ENCODE measurements around the gene MS4A4A.

Gene MS4A4A

GRCh38 chr11:60280412-60280811, at the start of gene MS4A4A:
Gene MS4A4A (plus strand): TSS chr11:60280666. CDS start chr11:60280676, 10 bp downstream.
- H3K4me3 ChIP-seq (ENCODE audit: severe bottlenecking): no peak within 1 kb of the TSS
- H3K27me3 ChIP-seq (ENCODE audit: insufficient read depth, poor library complexity, severe bottlenecking): no peaks in the 10 kb centered on the region
- H3K9me3 ChIP-seq (ENCODE audit: severe bottlenecking): no peaks in the 10 kb centered on the region
- DNase-seq (ENCODE audit: low spot score) (no peak), ATAC-seq (ENCODE audit: low read depth) (no peak)
- no peaks in the 10 kb centered on the region for H3K36me3 ChIP-seq (ENCODE audit: low read depth)
- no peak within 1 kb of the TSS for H3K27ac ChIP-seq (ENCODE audit: poor library complexity, severe bottlenecking)
- no peak for TF ChIP-seq CTCF (IDR thresholded peaks at IDR 0.05; ENCODE audit: poor library complexity, severe bottlenecking)
- no peaks in the 10 kb centered on the region for H3K4me1 ChIP-seq (ENCODE audit: insufficient read depth, poor library complexity, severe bottlenecking)

DNA sequence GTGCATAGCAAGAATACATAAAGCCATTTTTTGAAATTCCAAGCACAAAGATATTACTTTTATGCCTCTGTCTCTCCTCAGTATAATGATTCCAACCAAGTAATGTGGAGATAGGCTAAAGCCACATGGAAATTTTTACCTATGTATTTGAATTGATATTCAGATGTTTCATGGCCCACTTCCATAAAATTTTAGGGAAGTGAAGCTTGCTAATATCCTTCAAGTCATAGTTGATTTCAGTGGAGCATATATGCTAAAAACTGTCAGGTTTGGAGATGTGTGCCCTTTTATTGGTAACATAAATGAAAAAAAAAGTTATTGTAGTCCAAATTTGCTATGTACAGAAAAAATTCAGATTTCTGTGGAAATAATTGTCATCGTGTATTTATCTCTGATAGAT, 49.8 kb upstream of the MS4A4A start:
- H3K27ac ChIP-seq (ENCODE audit: poor library complexity, severe bottlenecking): no peak overlapping the region
- no peak for TF ChIP-seq CTCF (IDR thresholded peaks at IDR 0.05; ENCODE audit: poor library complexity, severe bottlenecking)
- no peaks in the 10 kb centered on the region for H3K27me3 ChIP-seq (ENCODE audit: insufficient read depth, poor library complexity, severe bottlenecking)
- no peaks in the 10 kb centered on the region for H3K4me1 ChIP-seq (ENCODE audit: insufficient read depth, poor library complexity, severe bottlenecking)
- ATAC-seq (ENCODE audit: low read depth) (no peak), DNase-seq (ENCODE audit: low spot score) (no peak)
- no peak overlapping the region for H3K4me3 ChIP-seq (ENCODE audit: severe bottlenecking)
- no peaks in the 10 kb centered on the region for H3K9me3 ChIP-seq (ENCODE audit: severe bottlenecking)
- no peaks in the 10 kb centered on the region for H3K36me3 ChIP-seq (ENCODE audit: low read depth)

- Histone ChIP-seq H3K27ac (ENCODE audit: poor library complexity, severe bottlenecking) (no peak overlapping the region), H3K4me3 (ENCODE audit: severe bottlenecking) (no peak overlapping the region), H3K9me3 (ENCODE audit: severe bottlenecking) (no peaks in the 10 kb centered on the region), H3K36me3 (ENCODE audit: low read depth) (no peaks in the 10 kb centered on the region), H3K4me1 (ENCODE audit: insufficient read depth, poor library complexity, severe bottlenecking) (no peaks in the 10 kb centered on the region), H3K27me3 (ENCODE audit: insufficient read depth, poor library complexity, severe bottlenecking) (no peaks in the 10 kb centered on the region)
- ATAC-seq (ENCODE audit: low read depth) (no peak), DNase-seq (ENCODE audit: low spot score) (no peak)
- TF ChIP-seq CTCF (IDR thresholded peaks at IDR 0.05; ENCODE audit: poor library complexity, severe bottlenecking): no peak
Measured at GRCh38 chr11:60235321-60235720, 45.1 kb upstream of the MS4A4A start.

DNA sequence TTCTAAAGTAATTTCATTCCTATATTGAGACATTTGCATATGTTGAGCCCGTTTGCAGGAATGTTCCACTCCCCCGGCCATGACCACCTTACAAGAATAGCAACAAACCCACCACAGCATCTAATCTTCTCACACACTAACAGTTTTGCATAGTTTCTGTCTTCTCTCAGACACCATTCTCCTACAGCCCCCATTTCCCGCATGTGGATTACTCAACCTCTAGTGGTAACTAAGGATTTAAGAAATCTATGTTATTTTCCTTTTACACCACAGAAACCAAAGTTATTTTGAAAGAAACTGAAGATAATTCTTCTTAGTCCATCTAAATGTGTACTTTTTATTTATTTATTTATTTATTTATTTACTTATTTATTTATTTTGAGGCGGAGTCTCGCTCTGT, 39.8 kb upstream of the MS4A4A start:
- no peaks in the 10 kb centered on the region for H3K36me3 ChIP-seq (ENCODE audit: low read depth)
- no peaks in the 10 kb centered on the region for H3K27me3 ChIP-seq (ENCODE audit: insufficient read depth, poor library complexity, severe bottlenecking)
- ATAC-seq (ENCODE audit: low read depth): no peak
- DNase-seq (ENCODE audit: low spot score): no peak
- H3K4me3 ChIP-seq (ENCODE audit: severe bottlenecking): no peak overlapping the region
- TF ChIP-seq CTCF (IDR thresholded peaks at IDR 0.05; ENCODE audit: poor library complexity, severe bottlenecking): no peak
- no peak overlapping the region for H3K27ac ChIP-seq (ENCODE audit: poor library complexity, severe bottlenecking)
- H3K4me1 ChIP-seq (ENCODE audit: insufficient read depth, poor library complexity, severe bottlenecking): no peaks in the 10 kb centered on the region
- no peaks in the 10 kb centered on the region for H3K9me3 ChIP-seq (ENCODE audit: severe bottlenecking)

DNA sequence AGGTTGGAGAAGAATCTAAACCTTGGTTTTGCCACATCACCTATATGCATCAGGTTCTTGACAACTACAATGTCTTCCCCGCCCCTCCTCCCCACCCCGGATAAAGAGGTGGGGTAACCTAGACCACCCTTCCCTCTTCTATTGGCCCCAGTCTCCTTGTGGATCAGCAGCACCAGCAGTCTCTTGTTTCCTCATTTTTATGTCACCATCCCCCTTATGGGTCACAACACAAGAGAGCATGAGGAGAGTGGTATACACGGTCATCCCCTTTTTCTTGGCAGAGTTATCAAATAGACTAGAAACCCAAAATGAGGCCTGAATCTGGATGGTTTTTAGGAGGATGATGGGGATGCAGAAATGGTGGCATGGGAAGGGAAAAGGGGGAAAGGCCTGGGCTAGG, 38.7 kb upstream of the MS4A4A start:
- Histone ChIP-seq H3K4me1 (ENCODE audit: insufficient read depth, poor library complexity, severe bottlenecking) (no peaks in the 10 kb centered on the region), H3K9me3 (ENCODE audit: severe bottlenecking) (no peaks in the 10 kb centered on the region), H3K27ac (ENCODE audit: poor library complexity, severe bottlenecking) (no peak overlapping the region), H3K4me3 (ENCODE audit: severe bottlenecking) (no peak overlapping the region), H3K27me3 (ENCODE audit: insufficient read depth, poor library complexity, severe bottlenecking) (no peaks in the 10 kb centered on the region), H3K36me3 (ENCODE audit: low read depth) (no peaks in the 10 kb centered on the region)
- no peak for TF ChIP-seq CTCF (IDR thresholded peaks at IDR 0.05; ENCODE audit: poor library complexity, severe bottlenecking)
- ATAC-seq (ENCODE audit: low read depth) (no peak), DNase-seq (ENCODE audit: low spot score) (no peak)
